ENCODE results near the gene EML3.

GRCh38 chr11:62654297-62654696 lies 41.7 kb upstream of the EML3 start:
- TF ChIP-seq POLR2A (IDR thresholded peaks at IDR 0.05; ENCODE audit: low read length) (no peak), GATA1 (IDR thresholded peaks at IDR 0.05; ENCODE audit: low read depth, low read length) (no peak)
